H9 (cell line): ENCODE measurements around the gene RERE. TPM values are rescaled to one million over a fixed set of nuclear protein-coding genes. Genes with fewer than 3 reads are reported as not detected.
A peak's percentile ranks its signal among the peaks of the same experiment; 100 is the strongest.

ENCODE experiments used
- DNase-seq: peaks from one replicate; pipeline ENCODE4 v3.0.0-alpha.2; 2017
- H2AFZ ChIP-seq: one replicate; pipeline ENCODE4 v1.6.1; 2013; ENCODE audit warnings: mild to moderate bottlenecking, low read length, control low read depth, moderate library complexity
- H2AK5ac ChIP-seq: 2 replicates; pipeline ENCODE4 v1.6.1; 2013; ENCODE audit warnings: low read length, control low read depth, mixed read lengths; ENCODE audit not compliant: insufficient read length
- H2BK120ac ChIP-seq: one replicate; pipeline ENCODE4 v1.6.1; 2013; ENCODE audit warnings: low read depth, mild to moderate bottlenecking, low read length, control low read depth, inconsistent platforms; ENCODE audit not compliant: poor library complexity, severe bottlenecking
- H2BK12ac ChIP-seq: 2 replicates; pipeline ENCODE4 v1.6.1; 2013; ENCODE audit warnings: low read length, control low read depth, mixed read lengths, low read depth; ENCODE audit not compliant: insufficient read length
- H2BK15ac ChIP-seq: 2 replicates; pipeline ENCODE4 v1.6.1; 2013; ENCODE audit warnings: low read depth, low read length, control low read depth
- H2BK20ac ChIP-seq: one replicate; pipeline ENCODE4 v1.6.1; 2013; ENCODE audit warnings: low read depth, mild to moderate bottlenecking, low read length, control low read depth, inconsistent platforms; ENCODE audit not compliant: poor library complexity, severe bottlenecking
- H2BK5ac ChIP-seq: 2 replicates; pipeline ENCODE4 v1.6.1; 2013; ENCODE audit warnings: low read length, control low read depth, mixed read lengths; ENCODE audit not compliant: insufficient read length
- H3K14ac ChIP-seq: 2 replicates; pipeline ENCODE4 v1.6.1; 2013; ENCODE audit warnings: low read length, control low read depth; ENCODE audit not compliant: insufficient read depth
- H3K18ac ChIP-seq: 2 replicates; pipeline ENCODE4 v1.6.1; 2013; ENCODE audit warnings: low read depth, mild to moderate bottlenecking, mixed read lengths, low read length, control low read depth; ENCODE audit not compliant: insufficient read length
- H3K23ac ChIP-seq: 2 replicates; pipeline ENCODE4 v1.6.1; 2013; ENCODE audit warnings: low read length, control low read depth, mixed read lengths, low read depth; ENCODE audit not compliant: insufficient read length
- H3K23me2 ChIP-seq: 2 replicates; pipeline ENCODE4 v1.6.1; 2013; ENCODE audit warnings: low read depth, mild to moderate bottlenecking, mixed read lengths, low read length, control low read depth; ENCODE audit not compliant: insufficient read length, poor library complexity, severe bottlenecking
- H3K27ac ChIP-seq: 2 replicates; pipeline ENCODE4 v1.5.1; 2013; ENCODE audit warnings: low read length, control low read depth, mixed read lengths, low read depth; ENCODE audit not compliant: insufficient read length
- H3K27me3 ChIP-seq: 2 replicates; pipeline ENCODE4 v1.6.1; 2013; ENCODE audit warnings: low read length, control low read depth, inconsistent platforms; ENCODE audit not compliant: insufficient read depth
- H3K4ac ChIP-seq: 2 replicates; pipeline ENCODE4 v1.6.1; 2013; ENCODE audit warnings: low read depth, mild to moderate bottlenecking, control low read depth, inconsistent platforms, low read length, moderate library complexity
- H3K4me1 ChIP-seq: 2 replicates; pipeline ENCODE4 v1.6.1; 2013; ENCODE audit warnings: low read length, control low read depth, inconsistent platforms; ENCODE audit not compliant: insufficient read depth
- H3K4me2 ChIP-seq: 2 replicates; pipeline ENCODE4 v1.6.1; 2013; ENCODE audit warnings: low read length, control low read depth, mixed read lengths; ENCODE audit not compliant: insufficient read length, insufficient read depth
- H3K56ac ChIP-seq: 2 replicates; pipeline ENCODE4 v1.6.1; 2013; ENCODE audit warnings: low read depth, mild to moderate bottlenecking, mixed read lengths, low read length, control low read depth; ENCODE audit not compliant: insufficient read length
- H3K79me1 ChIP-seq: 2 replicates; pipeline ENCODE4 v1.6.1; 2013; ENCODE audit warnings: low read depth, mild to moderate bottlenecking, moderate library complexity, low read length, control low read depth, inconsistent platforms; ENCODE audit not compliant: insufficient read depth, poor library complexity, severe bottlenecking
- H3K79me2 ChIP-seq: 2 replicates; pipeline ENCODE4 v1.6.1; 2013; ENCODE audit warnings: low read length, control low read depth, inconsistent platforms; ENCODE audit not compliant: insufficient read depth
- H3K9ac ChIP-seq: 2 replicates; pipeline ENCODE4 v1.6.1; 2013; ENCODE audit warnings: low read length, control low read depth, mixed read lengths; ENCODE audit not compliant: insufficient read length; ENCODE audit errors: extremely low read depth
- H3K9me3 ChIP-seq: one replicate; pipeline ENCODE4 v1.6.1; 2013; ENCODE audit warnings: low read depth, low read length, inconsistent platforms; ENCODE audit not compliant: control insufficient read depth
- H3T11ph ChIP-seq: one replicate; pipeline ENCODE4 v1.6.1; 2013; ENCODE audit warnings: mild to moderate bottlenecking, low read length, control low read depth, inconsistent platforms
- H4K20me1 ChIP-seq: one replicate; pipeline ENCODE4 v1.6.1; 2013; ENCODE audit not compliant: control insufficient read depth, insufficient read length, insufficient read depth
- H4K5ac ChIP-seq: 2 replicates; pipeline ENCODE4 v1.6.1; 2013; ENCODE audit warnings: low read depth, mild to moderate bottlenecking, mixed read lengths, low read length, control low read depth; ENCODE audit not compliant: insufficient read length
- H4K8ac ChIP-seq: replicated peaks from 2 replicates; pipeline ENCODE4 v1.6.1; 2013; ENCODE audit warnings: low read length, control low read depth, mixed read lengths, low read depth; ENCODE audit not compliant: insufficient read length
- H4K91ac ChIP-seq: 2 replicates; pipeline ENCODE4 v1.6.1; 2013; ENCODE audit warnings: low read depth, mild to moderate bottlenecking, moderate library complexity, mixed read lengths, low read length, control low read depth; ENCODE audit not compliant: insufficient read length
- H3K27ac Mint-ChIP-seq, 3 experiments: 2 replicates in 2 of 3; 3 replicates in 1 of 3; pipeline ENCODE4 v1.8.0; 2020 to 2021; ENCODE audit warnings: mixed read lengths in 3 of 3, mild to moderate bottlenecking in 1 of 3, moderate library complexity in 1 of 3
- H3K27me3 Mint-ChIP-seq: 2 replicates; pipeline ENCODE4 v1.8.0; 2021; ENCODE audit warnings: low read depth, mild to moderate bottlenecking, moderate library complexity, mixed read lengths
- H3K36me3 Mint-ChIP-seq, 3 experiments: 2 replicates in 2 of 3; 3 replicates in 1 of 3; pipeline ENCODE4 v1.8.0; 2020 to 2021; ENCODE audit warnings: low read depth in 3 of 3, mixed read lengths in 3 of 3; ENCODE audit not compliant: insufficient read depth in 1 of 3
- H3K4me1 Mint-ChIP-seq, 2 experiments: 2 replicates each; pipeline ENCODE4 v1.8.0; 2020; ENCODE audit warnings: mixed read lengths in 2 of 2
- H3K4me3 Mint-ChIP-seq, 2 experiments: 2 replicates in 1 of 2; 3 replicates in 1 of 2; pipeline ENCODE4 v1.8.0; 2020 to 2021; ENCODE audit warnings: mild to moderate bottlenecking in 2 of 2, mixed read lengths in 2 of 2, moderate library complexity in 1 of 2
- H3K9me3 Mint-ChIP-seq, 2 experiments: 2 replicates in 1 of 2; 3 replicates in 1 of 2; pipeline ENCODE4 v1.8.0; 2020; ENCODE audit warnings: mild to moderate bottlenecking in 2 of 2, mixed read lengths in 2 of 2, moderate library complexity in 1 of 2
- WGBS: extraction: QIAGEN DNeasy Blood & Tissue Kit; methylation state at CpG from one replicate; pipeline ENCODE4 v1.1.7; 2013; ENCODE audit warnings: missing lambda C conversion rate, low lambda C conversion rate, mixed read lengths; ENCODE audit not compliant: insufficient read length; ENCODE audit errors: extremely low coverage; 5-methylcytosine and 5-hydroxymethylcytosine counted together
- total RNA-seq: library from RNA; stranded (reverse); gene quantifications from 2 replicates; pipeline ENCODE4 v1.2.1, GENCODE V29; 2021
- TF ChIP-seq, protein P1 (sequence below): fragments of 200-600 bp; sonication (generic); conservative IDR thresholded peaks from 3 replicates; pipeline ENCODE4 v1.8.0; 2021; ENCODE audit warnings: antibody characterized with exemption, mild to moderate bottlenecking

RERE gene
- total RNA-seq, 1 experiment from 2014 or later, result 103 TPM

DNA sequence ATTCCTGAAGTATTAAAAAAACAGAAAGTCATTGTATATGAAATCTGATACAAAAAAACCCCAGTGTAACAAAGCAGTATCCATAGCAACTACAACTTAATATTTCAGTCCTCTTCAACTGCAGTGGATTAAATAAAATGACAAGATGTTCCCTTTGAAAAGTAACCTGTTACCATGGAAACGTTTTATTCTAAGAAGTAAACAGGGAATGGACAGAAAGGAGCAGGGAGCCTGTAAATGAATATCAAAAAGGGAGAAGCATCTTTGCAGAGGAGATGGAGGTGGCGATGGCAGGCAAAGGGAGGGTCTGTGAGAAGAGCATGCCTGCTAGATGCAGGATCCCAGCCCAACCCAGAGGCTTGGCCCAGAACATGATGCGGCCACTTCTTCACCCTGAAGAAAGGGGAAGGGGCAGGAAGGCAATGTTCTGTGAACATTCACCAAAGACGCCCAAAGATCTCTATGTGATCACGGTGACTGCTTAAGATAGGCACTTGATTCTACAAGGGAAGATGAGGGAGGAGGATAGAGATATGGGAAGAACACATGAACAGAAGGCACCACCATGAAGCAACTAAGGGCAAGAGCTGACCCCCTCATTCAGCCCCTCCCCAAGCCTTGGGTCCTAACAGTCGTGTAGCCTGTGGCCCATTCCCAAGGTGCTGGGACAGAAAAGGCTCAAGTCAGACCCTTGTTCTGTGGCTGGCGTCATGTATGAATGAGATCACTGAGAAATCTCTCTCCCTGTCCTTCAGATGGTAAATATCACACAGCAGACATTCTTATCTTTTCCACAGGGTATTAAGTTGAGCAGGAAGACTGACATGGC is 299.6 kb downstream of the RERE start:
- H3K79me2 ChIP-seq, result no peaks in the 10 kb centered on the region; the same call in 1 of the 2 replicates
- H3K9me3 ChIP-seq, result no peaks in the 10 kb centered on the region
- H3K9ac ChIP-seq, result no peak overlapping the region
- H3K18ac ChIP-seq, result no peak overlapping the region
- no peaks in the 10 kb centered on the region for H3K23me2 ChIP-seq
- H4K91ac ChIP-seq, result no peak overlapping the region
- no peak overlapping the region for H4K5ac ChIP-seq
- TF ChIP-seq, protein P1, sequence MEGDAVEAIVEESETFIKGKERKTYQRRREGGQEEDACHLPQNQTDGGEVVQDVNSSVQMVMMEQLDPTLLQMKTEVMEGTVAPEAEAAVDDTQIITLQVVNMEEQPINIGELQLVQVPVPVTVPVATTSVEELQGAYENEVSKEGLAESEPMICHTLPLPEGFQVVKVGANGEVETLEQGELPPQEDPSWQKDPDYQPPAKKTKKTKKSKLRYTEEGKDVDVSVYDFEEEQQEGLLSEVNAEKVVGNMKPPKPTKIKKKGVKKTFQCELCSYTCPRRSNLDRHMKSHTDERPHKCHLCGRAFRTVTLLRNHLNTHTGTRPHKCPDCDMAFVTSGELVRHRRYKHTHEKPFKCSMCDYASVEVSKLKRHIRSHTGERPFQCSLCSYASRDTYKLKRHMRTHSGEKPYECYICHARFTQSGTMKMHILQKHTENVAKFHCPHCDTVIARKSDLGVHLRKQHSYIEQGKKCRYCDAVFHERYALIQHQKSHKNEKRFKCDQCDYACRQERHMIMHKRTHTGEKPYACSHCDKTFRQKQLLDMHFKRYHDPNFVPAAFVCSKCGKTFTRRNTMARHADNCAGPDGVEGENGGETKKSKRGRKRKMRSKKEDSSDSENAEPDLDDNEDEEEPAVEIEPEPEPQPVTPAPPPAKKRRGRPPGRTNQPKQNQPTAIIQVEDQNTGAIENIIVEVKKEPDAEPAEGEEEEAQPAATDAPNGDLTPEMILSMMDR, result no peak
- no peak overlapping the region for H3K27ac ChIP-seq
- no peaks in the 10 kb centered on the region for H3K27me3 ChIP-seq
- H2BK20ac ChIP-seq, result no peak overlapping the region
- no peak overlapping the region for H2AFZ ChIP-seq
- WGBS, result no CpG with 5 or more reads among the region's 7 CpGs
- no peaks in the 10 kb centered on the region for H4K20me1 ChIP-seq
- no peak overlapping the region for H3T11ph ChIP-seq
- H3K14ac ChIP-seq, result peak overlapping the region; percentile 44; the same call in 1 of the 2 replicates
- Mint-ChIP-seq H3K9me3 (no peaks in the 10 kb centered on the region), H3K27ac (peak overlapping the region; percentile 23 to 84 (median 62); a peak in 6 of 7 replicates), H3K27me3 (no peaks in the 10 kb centered on the region), H3K36me3 (peaks cover 0 to 11% (median 6%) of the 10 kb centered on the region in 3 experiments; a peak in 3 of 7 replicates), H3K4me3 (no peak overlapping the region), H3K4me1 (peaks cover 19 to 31% of the 10 kb centered on the region in 2 experiments)
- H3K4me2 ChIP-seq, result no peak overlapping the region
- no peak for DNase-seq
- H3K79me1 ChIP-seq, result no peaks in the 10 kb centered on the region
- H2BK15ac ChIP-seq, result no peak overlapping the region
- no peak overlapping the region for H2AK5ac ChIP-seq
- H3K4ac ChIP-seq, result no peak overlapping the region
- no peak overlapping the region for H2BK120ac ChIP-seq
- no peak overlapping the region for H2BK5ac ChIP-seq
- H3K56ac ChIP-seq, result no peak overlapping the region
- H3K23ac ChIP-seq, result no peak overlapping the region
- peaks cover 2% of the 10 kb centered on the region; the same call in 1 of the 2 replicates for H3K4me1 ChIP-seq
- no peak overlapping the region for H4K8ac ChIP-seq
- H2BK12ac ChIP-seq, result peak overlapping the region; percentile 0
